ENCODE results near the gene NLE1. TPM values are rescaled to one million over a fixed set of nuclear protein-coding genes. Genes with fewer than 3 reads are reported as not detected.
"Not testable (repeated sequence)": the region's sequence is repeated elsewhere in the genome, so short reads cannot be mapped to it uniquely, and the experiment has no call there.

NLE1 gene
- total and polyA plus RNA-seq, 2 donors from 2014 or later = 9.6 to 11.0 TPM

- Histone ChIP-seq H3K27me3 (ENCODE audit: control insufficient read depth, insufficient read depth, low read length) (no peaks in the 10 kb centered on the region), H3K27ac (ENCODE audit: low read depth in 2 of 2, low read length in 2 of 2) (no peak overlapping the region), H3K4me3 (ENCODE audit: low read length in 3 of 3) (no peak overlapping the region), H3K9me3 (ENCODE audit: control insufficient read depth in 2 of 3, insufficient read depth in 1 of 3, low read length in 3 of 3) (no peaks in the 10 kb centered on the region), H3K36me3 (ENCODE audit: control insufficient read depth in 2 of 3, insufficient read depth in 3 of 3, low read length in 3 of 3) (peaks cover 0 to 10% (median 0%) of the 10 kb centered on the region in 3 donors), H3K4me1 (ENCODE audit: control insufficient read depth in 2 of 3, insufficient read depth in 2 of 3, low read depth in 1 of 3, low read length in 3 of 3) (no peaks in the 10 kb centered on the region), H3K9ac (ENCODE audit: low read length in 3 of 3) (no peak overlapping the region)
- peak in 1 of 5 donors; percentile 22 for DNase-seq
- intact Hi-C loops (cut with DNase I) = loop anchor here (10.0 kb wide), 1 partner anchor 543 kb away; no protein-coding TSS in a partner anchor
- TF ChIP-seq CTCF (IDR thresholded peaks at IDR 0.05; ENCODE audit: borderline replicate concordance, extremely low read depth, insufficient read depth) = no peak
- no peak for FAIRE-seq
These were observed 44.3 kb downstream of the NLE1 start for GRCh38 chr17:35097776-35098175.

GRCh38 chr17:35095741-35096140 lies 46.4 kb downstream of the NLE1 start:
- H3K4me3 ChIP-seq (ENCODE audit: low read length in 3 of 3) = no peak overlapping the region
- FAIRE-seq (no peak), DNase-seq (no peak)
- peaks cover 0 to 6% (median 0%) of the 10 kb centered on the region in 3 donors for H3K36me3 ChIP-seq (ENCODE audit: control insufficient read depth in 2 of 3, insufficient read depth in 3 of 3, low read length in 3 of 3)
- intact Hi-C loops (cut with DNase I) = loop anchor here (10.0 kb wide), 1 partner anchor 541 kb away; no protein-coding TSS in a partner anchor
- H3K9ac ChIP-seq (ENCODE audit: low read length in 3 of 3) = no peak overlapping the region
- no peaks in the 10 kb centered on the region for H3K4me1 ChIP-seq (ENCODE audit: control insufficient read depth in 2 of 3, insufficient read depth in 2 of 3, low read depth in 1 of 3, low read length in 3 of 3)
- no peak for TF ChIP-seq CTCF (IDR thresholded peaks at IDR 0.05; ENCODE audit: borderline replicate concordance, extremely low read depth, insufficient read depth)
- H3K9me3 ChIP-seq (ENCODE audit: control insufficient read depth in 2 of 3, insufficient read depth in 1 of 3, low read length in 3 of 3) = no peaks in the 10 kb centered on the region
- H3K27ac ChIP-seq (ENCODE audit: low read depth in 2 of 2, low read length in 2 of 2) = no peak overlapping the region
- H3K27me3 ChIP-seq (ENCODE audit: control insufficient read depth, insufficient read depth, low read length) = no peaks in the 10 kb centered on the region

GRCh38 chr17:35094902-35095301 lies 47.2 kb downstream of the NLE1 start:
- H3K27me3 ChIP-seq (ENCODE audit: control insufficient read depth, insufficient read depth, low read length) = no peaks in the 10 kb centered on the region
- peaks cover 0 to under 1% (median 0%) of the 10 kb centered on the region in 3 donors for H3K4me1 ChIP-seq (ENCODE audit: control insufficient read depth in 2 of 3, insufficient read depth in 2 of 3, low read depth in 1 of 3, low read length in 3 of 3)
- FAIRE-seq (no peak), DNase-seq (no peak)
- peaks cover 0 to 6% (median 0%) of the 10 kb centered on the region in 3 donors for H3K36me3 ChIP-seq (ENCODE audit: control insufficient read depth in 2 of 3, insufficient read depth in 3 of 3, low read length in 3 of 3)
- H3K27ac ChIP-seq (ENCODE audit: low read depth in 2 of 2, low read length in 2 of 2) = no peak overlapping the region
- intact Hi-C loops (cut with DNase I) = loop anchor here (10.0 kb wide), 1 partner anchor 540 kb away; no protein-coding TSS in a partner anchor
- H3K9me3 ChIP-seq (ENCODE audit: control insufficient read depth in 2 of 3, insufficient read depth in 1 of 3, low read length in 3 of 3) = no peaks in the 10 kb centered on the region
- no peak overlapping the region for H3K4me3 ChIP-seq (ENCODE audit: low read length in 3 of 3)
- TF ChIP-seq CTCF (IDR thresholded peaks at IDR 0.05; ENCODE audit: borderline replicate concordance, extremely low read depth, insufficient read depth) = no peak
- no peak overlapping the region for H3K9ac ChIP-seq (ENCODE audit: low read length in 3 of 3)

GRCh38 chr17:35090707-35091106 lies 51.4 kb downstream of the NLE1 start:
- not testable (repeated sequence) for H3K27ac ChIP-seq (ENCODE audit: low read depth in 2 of 2, low read length in 2 of 2); H3K9me3 ChIP-seq (ENCODE audit: control insufficient read depth in 2 of 3, insufficient read depth in 1 of 3, low read length in 3 of 3); H3K4me3 ChIP-seq (ENCODE audit: low read length in 3 of 3); H3K36me3 ChIP-seq (ENCODE audit: control insufficient read depth in 2 of 3, insufficient read depth in 3 of 3, low read length in 3 of 3); DNase-seq; FAIRE-seq; H3K9ac ChIP-seq (ENCODE audit: low read length in 3 of 3); H3K27me3 ChIP-seq (ENCODE audit: control insufficient read depth, insufficient read depth, low read length); H3K4me1 ChIP-seq (ENCODE audit: control insufficient read depth in 2 of 3, insufficient read depth in 2 of 3, low read depth in 1 of 3, low read length in 3 of 3)
- intact Hi-C loops (cut with DNase I) = loop anchor here (10.0 kb wide), 1 partner anchor 536 kb away; no protein-coding TSS in a partner anchor

Data from kidney (tissue), 14 donors.